HAP-1 (cell line): Measurements from ENCODE around the gene KSR1.

Experiments
- DNase-seq, 2 experiments: peaks; one replicate each; pipeline ENCODE4 v3.0.0-alpha.2; 2016 to 2020; ENCODE audit warnings: low spot score in 2 of 2
- H3K27me3 ChIP-seq: fragments of 250-450 bp; sonication (Bioruptor Pico); 2 replicates; pipeline ENCODE4 v1.5.1; 2020; ENCODE audit warnings: low read depth, mild to moderate bottlenecking, moderate library complexity
- H3K36me3 ChIP-seq: fragments of 250-450 bp; sonication (Bioruptor Pico); replicated peaks from 2 replicates; pipeline ENCODE4 v1.5.1; 2020; ENCODE audit warnings: mild to moderate bottlenecking
- H3K4me1 ChIP-seq: fragments of 250-450 bp; sonication (Bioruptor Pico); 2 replicates; pipeline ENCODE4 v1.5.1; 2020; ENCODE audit warnings: mild to moderate bottlenecking
- H3K4me3 ChIP-seq: fragments of 250-450 bp; sonication (Bioruptor Pico); 2 replicates; pipeline ENCODE4 v1.5.1; 2020; ENCODE audit warnings: mild to moderate bottlenecking, moderate library complexity
- H3K9me3 ChIP-seq: fragments of 250-450 bp; sonication (Bioruptor Pico); 2 replicates; pipeline ENCODE4 v1.5.1; 2020; ENCODE audit warnings: mild to moderate bottlenecking, moderate library complexity
- in situ Hi-C: fragments of 300-500 bp; cut with MboI; formaldehyde crosslinking; loops from 3 replicates; pipeline ENCODE4 v1.14.3; 2020; ENCODE audit warnings: low sequenced_read_pairs, inconsistent platforms, mixed read lengths

Gene KSR1

GRCh38 chr17:27569257-27569722 is 113.0 kb downstream of the KSR1 start:
- peak in 1 of 2 experiments; percentile 73 for DNase-seq
- Histone ChIP-seq H3K36me3 (no peaks in the 10 kb centered on the region), H3K9me3 (no peaks in the 10 kb centered on the region), H3K27me3 (no peaks in the 10 kb centered on the region), H3K4me1 (peaks cover 12% of the 10 kb centered on the region), H3K4me3 (no peak overlapping the region)
- in situ Hi-C loops, result no loop called here

- Histone ChIP-seq H3K4me1 (peaks cover 19% of the 10 kb centered on the region), H3K27me3 (no peaks in the 10 kb centered on the region), H3K9me3 (no peaks in the 10 kb centered on the region), H3K36me3 (no peaks in the 10 kb centered on the region), H3K4me3 (no peak overlapping the region)
- DNase-seq, result no peak
- in situ Hi-C loops, result loop anchor here (10.0 kb wide), 1 partner anchor 65 kb away; the partner anchor contains the start of gene LGALS9
Observed at GRCh38 chr17:27569884-27570577, 113.8 kb downstream of the KSR1 start.

- in situ Hi-C loops, result loop anchor here (10.0 kb wide), 1 partner anchor 64 kb away; the partner anchor contains the start of gene LGALS9
Observed at GRCh38 chr17:27570578-27570914, 114.3 kb downstream of the KSR1 start.

GRCh38 chr17:27571563-27572352 is 115.5 kb downstream of the KSR1 start:
- no peak for DNase-seq
- Histone ChIP-seq H3K27me3 (no peaks in the 10 kb centered on the region), H3K4me3 (no peak overlapping the region), H3K9me3 (no peaks in the 10 kb centered on the region), H3K4me1 (peaks cover 27% of the 10 kb centered on the region), H3K36me3 (no peaks in the 10 kb centered on the region)
- in situ Hi-C loops, result loop anchor here (10.0 kb wide), 1 partner anchor 63 kb away; the partner anchor contains the start of gene LGALS9

More at GRCh38 chr17:27570578-27570914, 114.3 kb downstream of the KSR1 start:
- Histone ChIP-seq H3K4me1 (peaks cover 22% of the 10 kb centered on the region), H3K4me3 (no peak overlapping the region), H3K36me3 (no peaks in the 10 kb centered on the region), H3K27me3 (no peaks in the 10 kb centered on the region), H3K9me3 (no peaks in the 10 kb centered on the region)
- DNase-seq, result no peak

GRCh38 chr17:27572665-27573064 is 116.4 kb downstream of the KSR1 start:
- in situ Hi-C loops, result loop anchor here (10.0 kb wide), 1 partner anchor 62 kb away; the partner anchor contains the start of gene LGALS9
- Histone ChIP-seq H3K9me3 (no peaks in the 10 kb centered on the region), H3K4me3 (no peak overlapping the region), H3K36me3 (no peaks in the 10 kb centered on the region), H3K27me3 (no peaks in the 10 kb centered on the region), H3K4me1 (peaks cover 27% of the 10 kb centered on the region)
- DNase-seq, result no peak

- peak in 1 of 2 experiments; percentile 33 for DNase-seq
- Histone ChIP-seq H3K9me3 (no peaks in the 10 kb centered on the region), H3K27me3 (no peaks in the 10 kb centered on the region), H3K36me3 (no peaks in the 10 kb centered on the region), H3K4me3 (no peak overlapping the region), H3K4me1 (peaks cover 27% of the 10 kb centered on the region)
- in situ Hi-C loops, result loop anchor here (10.0 kb wide), 1 partner anchor 61 kb away; the partner anchor contains the start of gene LGALS9
Observed at GRCh38 chr17:27573548-27573947, 117.3 kb downstream of the KSR1 start.

- Histone ChIP-seq H3K4me1 (peaks cover 27% of the 10 kb centered on the region), H3K27me3 (no peaks in the 10 kb centered on the region), H3K36me3 (no peaks in the 10 kb centered on the region), H3K9me3 (no peaks in the 10 kb centered on the region), H3K4me3 (no peak overlapping the region)
- in situ Hi-C loops, result loop anchor here (10.0 kb wide), 1 partner anchor 61 kb away; the partner anchor contains the start of gene LGALS9
- peak; percentile 61 to 74 for DNase-seq
Observed at GRCh38 chr17:27573971-27574525, 117.8 kb downstream of the KSR1 start.

GRCh38 chr17:27575096-27575911 is 119.1 kb downstream of the KSR1 start:
- Histone ChIP-seq H3K4me3 (no peak overlapping the region), H3K36me3 (no peaks in the 10 kb centered on the region), H3K27me3 (no peaks in the 10 kb centered on the region), H3K4me1 (peaks cover 27% of the 10 kb centered on the region), H3K9me3 (no peaks in the 10 kb centered on the region)
- in situ Hi-C loops, result loop anchor here (10.0 kb wide), 1 partner anchor 59 kb away; the partner anchor contains the start of gene LGALS9
- DNase-seq, result peak in 1 of 2 experiments; percentile 12

- Histone ChIP-seq H3K36me3 (no peaks in the 10 kb centered on the region), H3K4me3 (no peak overlapping the region), H3K27me3 (no peaks in the 10 kb centered on the region), H3K9me3 (no peaks in the 10 kb centered on the region), H3K4me1 (peaks cover 27% of the 10 kb centered on the region)
- no peak for DNase-seq
- in situ Hi-C loops, result loop anchor here (10.0 kb wide), 1 partner anchor 59 kb away; the partner anchor contains the start of gene LGALS9
Observed at GRCh38 chr17:27575912-27576252, 119.6 kb downstream of the KSR1 start.

- Histone ChIP-seq H3K4me3 (no peak overlapping the region), H3K4me1 (peaks cover 27% of the 10 kb centered on the region), H3K27me3 (no peaks in the 10 kb centered on the region), H3K9me3 (no peaks in the 10 kb centered on the region), H3K36me3 (no peaks in the 10 kb centered on the region)
- in situ Hi-C loops, result loop anchor here (10.0 kb wide), 1 partner anchor 58 kb away; the partner anchor contains the start of gene LGALS9
- DNase-seq, result no peak
Observed at GRCh38 chr17:27576477-27577083, 120.3 kb downstream of the KSR1 start.

GRCh38 chr17:27577121-27577761 is 121.0 kb downstream of the KSR1 start:
- in situ Hi-C loops, result loop anchor here (10.0 kb wide), 1 partner anchor 58 kb away; the partner anchor contains the start of gene LGALS9
- no peaks in the 10 kb centered on the region for H3K27me3 ChIP-seq
- no peak for DNase-seq
- H3K4me1 ChIP-seq, result peaks cover 27% of the 10 kb centered on the region
- no peak overlapping the region for H3K4me3 ChIP-seq
- no peaks in the 10 kb centered on the region for H3K9me3 ChIP-seq
- H3K36me3 ChIP-seq, result no peaks in the 10 kb centered on the region
